Neural crest cell (in vitro differentiated cells): ENCODE results near the gene PCIF1. TPM values are rescaled to one million over a fixed set of nuclear protein-coding genes. Genes with fewer than 3 reads are reported as not detected.

Source experiments
- DNase-seq: peaks from one replicate; pipeline ENCODE4 v3.0.0; 2021; ENCODE audit warnings: low read depth, mixed read lengths, low spot score
- H3K27ac Mint-ChIP-seq: one replicate; pipeline ENCODE4 v1.8.0; 2021; ENCODE audit warnings: mild to moderate bottlenecking, mixed read lengths; ENCODE audit not compliant: unreplicated experiment
- H3K27me3 Mint-ChIP-seq: 2 replicates; pipeline ENCODE4 v1.8.0; 2021; ENCODE audit warnings: low read depth, mild to moderate bottlenecking, mixed read lengths
- H3K36me3 Mint-ChIP-seq: 2 replicates; pipeline ENCODE4 v1.8.0; 2021; ENCODE audit warnings: low read depth, mild to moderate bottlenecking, mixed read lengths
- H3K4me1 Mint-ChIP-seq: 2 replicates; pipeline ENCODE4 v1.8.0; 2021; ENCODE audit warnings: mixed read lengths
- H3K4me3 Mint-ChIP-seq: one replicate; pipeline ENCODE4 v1.8.0; 2021; ENCODE audit warnings: mild to moderate bottlenecking, mixed read lengths
- H3K9me3 Mint-ChIP-seq: 2 replicates; pipeline ENCODE4 v1.8.0; 2021; ENCODE audit warnings: mixed read lengths
- long read RNA-seq: library from polyadenylated mRNA; unstranded; transcript quantifications from one replicate; pipeline ENCODE4 v2.0.0, GENCODE V29; 2020
- total RNA-seq: library from RNA; stranded (reverse); gene quantifications from 2 replicates; pipeline ENCODE4 v1.2.1, GENCODE V29; 2021
- TF ChIP-seq, protein P1 (sequence below): fragments of 200-600 bp; sonication (generic); conservative IDR thresholded peaks from 2 replicates; pipeline ENCODE4 v1.5.0; 2021; ENCODE audit warnings: antibody characterized with exemption, mild to moderate bottlenecking

Gene PCIF1
- 36.4 and 36.5 TPM in 2 replicates for total RNA-seq
- long read RNA-seq, partial matches to known transcripts = 0 of 4 reads
- long read RNA-seq, other reads (novel, unspliced or antisense) = 2 of 4 reads

DNA sequence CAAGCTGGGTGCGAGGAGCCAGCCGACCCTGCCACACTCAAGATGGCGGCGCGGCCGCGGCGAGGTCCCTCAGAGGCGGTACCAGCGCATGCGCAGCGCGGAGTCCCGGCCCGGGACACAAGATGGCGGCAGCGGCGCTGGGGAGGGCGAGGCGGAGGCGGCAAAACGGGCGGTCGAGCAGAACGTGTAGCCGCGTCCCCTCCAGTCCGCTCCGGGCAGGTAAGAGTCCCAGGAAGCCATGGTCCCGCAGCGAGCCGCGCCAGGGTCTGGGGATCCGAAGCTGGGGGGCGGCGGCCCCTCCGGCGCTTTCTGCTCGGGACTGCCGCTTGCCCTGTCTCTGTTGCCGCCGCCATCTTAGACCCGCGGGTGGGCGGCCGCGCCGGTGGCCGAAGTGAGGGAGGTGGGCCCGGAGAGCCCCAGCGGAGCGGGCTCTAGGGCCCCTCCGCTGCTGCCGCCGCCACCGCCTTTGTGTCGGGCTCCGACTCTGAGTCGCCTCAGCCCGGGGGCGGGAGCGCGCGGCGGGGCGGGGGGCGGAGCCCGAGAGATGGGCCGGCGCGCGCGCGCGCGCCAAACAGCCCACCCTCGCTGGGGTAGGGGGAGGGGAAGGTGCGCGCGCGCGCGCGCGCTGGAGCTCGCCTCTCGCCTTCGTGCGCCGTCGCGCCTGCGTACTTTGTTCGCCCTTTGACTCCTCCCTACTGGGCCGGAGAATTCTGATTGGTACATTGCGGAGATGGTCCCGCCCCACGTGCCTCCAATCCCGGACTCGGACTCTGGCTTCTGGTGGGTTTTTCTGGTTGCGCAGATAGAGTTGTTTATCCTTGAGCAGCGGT is at the start of gene PCIF1:
PCIF1 (plus strand) TSS at position 98 of the 830 bp plus-strand sequence. CDS start 4,317 bp downstream, outside the sequence.
- TF ChIP-seq, protein P1, sequence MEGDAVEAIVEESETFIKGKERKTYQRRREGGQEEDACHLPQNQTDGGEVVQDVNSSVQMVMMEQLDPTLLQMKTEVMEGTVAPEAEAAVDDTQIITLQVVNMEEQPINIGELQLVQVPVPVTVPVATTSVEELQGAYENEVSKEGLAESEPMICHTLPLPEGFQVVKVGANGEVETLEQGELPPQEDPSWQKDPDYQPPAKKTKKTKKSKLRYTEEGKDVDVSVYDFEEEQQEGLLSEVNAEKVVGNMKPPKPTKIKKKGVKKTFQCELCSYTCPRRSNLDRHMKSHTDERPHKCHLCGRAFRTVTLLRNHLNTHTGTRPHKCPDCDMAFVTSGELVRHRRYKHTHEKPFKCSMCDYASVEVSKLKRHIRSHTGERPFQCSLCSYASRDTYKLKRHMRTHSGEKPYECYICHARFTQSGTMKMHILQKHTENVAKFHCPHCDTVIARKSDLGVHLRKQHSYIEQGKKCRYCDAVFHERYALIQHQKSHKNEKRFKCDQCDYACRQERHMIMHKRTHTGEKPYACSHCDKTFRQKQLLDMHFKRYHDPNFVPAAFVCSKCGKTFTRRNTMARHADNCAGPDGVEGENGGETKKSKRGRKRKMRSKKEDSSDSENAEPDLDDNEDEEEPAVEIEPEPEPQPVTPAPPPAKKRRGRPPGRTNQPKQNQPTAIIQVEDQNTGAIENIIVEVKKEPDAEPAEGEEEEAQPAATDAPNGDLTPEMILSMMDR = no peak
- Mint-ChIP-seq H3K27me3 (peaks cover 7% of the 10 kb centered on the region), H3K9me3 (no peaks in the 10 kb centered on the region), H3K36me3 (peaks cover 8% of the 10 kb centered on the region), H3K27ac (peak within 1 kb of the TSS; percentile 100), H3K4me1 (peaks cover 31% of the 10 kb centered on the region), H3K4me3 (peak within 1 kb of the TSS; percentile 96)
- peak; percentile 98 for DNase-seq

DNA sequence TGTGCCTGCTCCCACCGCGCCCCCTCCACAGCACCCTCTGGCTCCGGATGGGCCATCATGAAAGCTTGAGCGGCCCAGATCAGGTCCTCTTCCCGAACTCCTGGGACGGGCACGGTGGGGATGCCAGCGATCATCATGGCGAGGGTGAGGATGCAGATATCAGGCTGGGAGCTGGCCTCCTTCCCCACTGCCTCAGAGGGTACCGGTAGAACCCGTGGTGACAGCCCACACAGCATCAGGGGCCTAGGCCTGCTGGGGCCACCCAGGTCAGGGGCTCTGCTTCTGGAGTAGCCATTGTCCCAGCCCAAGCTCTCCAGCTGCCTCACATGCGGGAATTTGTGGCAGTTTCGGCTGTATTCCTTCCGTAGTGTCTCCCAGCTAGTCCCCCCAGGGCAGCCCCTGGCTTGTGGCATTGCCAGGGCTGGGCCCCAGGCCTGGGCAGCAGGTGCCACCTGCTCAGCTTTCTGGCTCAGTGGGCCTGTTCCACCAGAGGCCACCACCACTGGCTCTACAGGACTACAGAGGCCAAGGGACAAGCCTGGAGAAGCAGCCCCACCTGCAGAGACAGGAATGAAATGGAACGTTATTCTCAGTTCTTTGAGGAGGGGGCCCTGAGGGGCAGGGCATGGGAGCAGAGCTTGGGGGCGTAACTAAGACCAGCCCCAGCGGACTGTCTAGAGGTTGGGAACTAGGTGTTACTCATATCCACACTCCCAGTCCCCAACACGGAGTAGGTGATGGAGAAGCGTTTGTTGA is 47.7 kb upstream of the PCIF1 start:
- no peak for DNase-seq
- Mint-ChIP-seq H3K4me1 (peaks cover 19% of the 10 kb centered on the region), H3K36me3 (peaks cover 2% of the 10 kb centered on the region), H3K4me3 (peak overlapping the region; percentile 44), H3K9me3 (no peaks in the 10 kb centered on the region), H3K27me3 (peaks cover 8% of the 10 kb centered on the region), H3K27ac (no peak overlapping the region)
- TF ChIP-seq, protein P1 = no peak

DNA sequence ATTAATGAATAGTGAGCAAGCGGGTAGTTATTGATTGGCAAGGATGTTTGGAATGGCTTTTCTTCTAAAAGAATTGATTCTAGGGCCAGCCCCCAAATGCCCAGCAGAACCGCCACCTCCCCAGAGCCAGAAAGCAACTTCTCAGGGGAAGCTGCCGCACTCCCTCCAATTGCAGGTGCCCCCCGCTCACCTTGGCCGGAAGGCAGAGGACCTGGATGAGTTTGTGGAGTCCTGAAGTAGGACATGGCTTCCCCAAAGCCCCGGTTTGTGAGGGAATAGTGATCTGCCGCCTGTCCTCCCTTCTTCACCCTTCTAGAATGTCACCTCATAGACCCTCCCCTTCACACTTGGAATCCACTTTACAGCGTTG is 47.2 kb upstream of the PCIF1 start, which contains the start of gene SPATA25:
SPATA25 (minus strand) TSS at position 277 of the 370 bp plus-strand sequence; CDS start at position 245, 32 bp downstream.
- H3K9me3 Mint-ChIP-seq = no peaks in the 10 kb centered on the region
- peaks cover 20% of the 10 kb centered on the region for H3K4me1 Mint-ChIP-seq
- peaks cover 10% of the 10 kb centered on the region for H3K27me3 Mint-ChIP-seq
- DNase-seq = no peak
- TF ChIP-seq, protein P1 = no peak
- H3K27ac Mint-ChIP-seq = no peak within 1 kb of the TSS
- peak within 1 kb of the TSS; percentile 51 for H3K4me3 Mint-ChIP-seq
- H3K36me3 Mint-ChIP-seq = peaks cover 2% of the 10 kb centered on the region

DNA sequence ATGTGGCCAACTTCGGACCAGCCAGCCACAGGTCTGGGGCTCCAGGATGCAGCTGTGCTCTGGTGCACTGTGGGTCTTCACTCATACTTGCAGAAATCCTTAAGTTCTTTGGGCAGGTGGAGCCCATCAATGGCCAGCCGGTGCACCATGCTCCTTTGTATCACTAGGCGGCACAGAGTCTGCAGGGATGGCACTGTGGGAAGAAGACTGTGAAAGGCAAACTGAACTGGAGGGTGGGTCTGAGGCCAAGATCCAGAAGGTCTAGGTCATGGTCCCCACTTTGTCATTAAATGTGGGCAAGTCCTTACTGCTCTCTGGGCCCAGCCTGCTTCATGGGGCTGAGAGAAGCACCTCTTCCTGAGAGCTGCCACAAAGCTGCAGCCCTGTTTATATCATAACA is 45.8 kb upstream of the PCIF1 start:
- Mint-ChIP-seq H3K9me3 (no peaks in the 10 kb centered on the region), H3K27me3 (peaks cover 14% of the 10 kb centered on the region), H3K4me1 (peaks cover 18% of the 10 kb centered on the region), H3K36me3 (peaks cover 2% of the 10 kb centered on the region), H3K4me3 (peak overlapping the region; percentile 51), H3K27ac (no peak overlapping the region)
- DNase-seq = no peak
- TF ChIP-seq, protein P1 = no peak

DNA sequence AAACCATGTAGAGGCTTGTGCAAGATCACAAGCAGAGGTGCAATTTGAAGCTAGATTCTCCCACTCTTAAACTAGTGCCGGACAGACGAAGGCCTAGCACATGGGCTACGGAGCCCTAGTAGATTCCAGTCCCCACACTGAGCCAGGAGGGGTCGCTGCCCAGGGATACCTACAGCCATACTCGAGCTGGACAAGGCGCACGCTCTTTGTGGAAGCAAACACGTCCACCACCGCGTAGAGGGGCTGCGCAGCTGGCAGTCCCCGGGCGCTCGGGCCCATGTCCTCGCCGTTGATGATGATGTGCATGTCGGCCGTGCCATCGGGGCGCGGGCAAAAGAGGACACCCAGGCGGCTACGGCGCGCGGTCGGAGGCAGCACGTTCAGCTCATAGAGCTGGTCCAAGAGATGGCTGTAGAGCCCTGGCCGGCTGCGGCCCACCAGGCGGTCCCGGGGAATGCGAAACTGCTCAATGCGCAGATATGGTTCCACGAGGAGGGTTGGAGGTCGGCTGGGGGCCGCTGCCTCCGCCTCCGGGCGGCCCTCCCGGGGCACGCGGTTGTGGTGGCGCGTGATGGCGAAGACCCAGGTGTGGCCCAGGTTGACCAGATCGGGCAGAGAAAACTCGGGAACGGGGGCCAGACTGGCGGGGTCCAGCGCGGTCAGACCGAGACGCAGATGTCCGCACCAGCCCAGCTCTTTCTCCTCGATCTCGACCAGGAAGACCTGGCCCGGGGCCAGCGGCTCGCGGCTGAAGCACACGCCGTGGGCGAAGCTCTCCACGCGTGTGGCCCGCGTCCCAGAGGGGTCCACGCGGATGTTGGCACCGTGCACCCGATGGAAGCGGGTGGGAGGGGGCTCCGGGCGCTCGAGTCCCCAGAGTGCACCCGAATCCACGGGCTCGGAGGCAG is 44.2 kb upstream of the PCIF1 start:
- TF ChIP-seq, protein P1 = peak; percentile 77
- Mint-ChIP-seq H3K27ac (peak overlapping the region; percentile 84), H3K4me3 (peak overlapping the region; percentile 97)

More for the DNA sequence above, 44.2 kb upstream of the PCIF1 start:
- H3K36me3 Mint-ChIP-seq = no peaks in the 10 kb centered on the region
- DNase-seq = peak; percentile 80
- peaks cover 14% of the 10 kb centered on the region for H3K27me3 Mint-ChIP-seq
- H3K9me3 Mint-ChIP-seq = no peaks in the 10 kb centered on the region
- peaks cover 24% of the 10 kb centered on the region for H3K4me1 Mint-ChIP-seq
